Spleen (tissue), 11 donors: ENCODE results near the gene RABL6. TPM values are rescaled to one million over a fixed set of nuclear protein-coding genes. Genes with fewer than 3 reads are reported as not detected.

Experiments used
- DNase-seq: peaks from one replicate; pipeline ENCODE4 v3.0.0-alpha.2; 2020
- H3K27ac ChIP-seq, 8 donors: fragments of 200-600 bp; sonication (generic) in 7 of 8; 1 replicate in 4 of 8; 2 replicates in 4 of 8; pipeline versions ENCODE4 v1.5.0 to v1.8.0; 2016 to 2021; ENCODE audit warnings: inconsistent platforms in 4 of 8, mild to moderate bottlenecking in 4 of 8, moderate library complexity in 1 of 8
- H3K27me3 ChIP-seq, 7 donors: fragments of 200-600 bp; sonication (generic) in 6 of 7; replicated peaks in 1 of 7; 1 replicate in 4 of 7; 2 replicates in 3 of 7; pipeline versions ENCODE4 v1.5.0 to v1.8.0; 2016 to 2021; ENCODE audit warnings: inconsistent platforms in 3 of 7, mild to moderate bottlenecking in 1 of 7
- H3K36me3 ChIP-seq, 6 donors: fragments of 200-600 bp; sonication (generic) in 5 of 6; 1 replicate in 4 of 6; 2 replicates in 2 of 6; pipeline versions ENCODE4 v1.5.0 to v1.8.0; 2016 to 2021; ENCODE audit warnings: inconsistent platforms in 2 of 6
- H3K4me1 ChIP-seq, 6 donors: fragments of 200-600 bp; sonication (generic) in 5 of 6; 1 replicate in 3 of 6; 2 replicates in 3 of 6; pipeline versions ENCODE4 v1.5.0 to v1.8.0; 2016 to 2021; ENCODE audit warnings: inconsistent platforms in 3 of 6
- H3K4me3 ChIP-seq, 8 donors: fragments of 200-600 bp; sonication (generic) in 7 of 8; 1 replicate in 4 of 8; 2 replicates in 4 of 8; pipeline versions ENCODE4 v1.5.0 to v1.8.0; 2016 to 2021; ENCODE audit warnings: inconsistent platforms in 4 of 8, mild to moderate bottlenecking in 4 of 8, moderate library complexity in 2 of 8
- H3K9me3 ChIP-seq, 8 donors: fragments of 200-600 bp; sonication (generic) in 7 of 8; 1 replicate in 4 of 8; 2 replicates in 4 of 8; pipeline versions ENCODE4 v1.5.0 to v1.8.0; 2016 to 2021; ENCODE audit warnings: inconsistent platforms in 4 of 8
- CTCF ChIP-seq, 11 experiments: fragments of 200-600 bp in 7 of 11; fragments of 450-650 bp in 4 of 11; sonication (generic) in 4 of 11; IDR thresholded peaks in 8 of 11; conservative IDR thresholded peaks in 3 of 11; 1 replicate in 7 of 11; 2 replicates in 4 of 11; pipeline versions ENCODE4 v1.4.0 to v1.8.0; 2016 to 2021; ENCODE audit warnings: antibody characterized with exemption in 11 of 11, inconsistent platforms in 4 of 11, mild to moderate bottlenecking in 1 of 11
- POLR2A ChIP-seq, 3 donors: fragments of 450-650 bp; IDR thresholded peaks; one replicate each; pipeline ENCODE4 v1.5.1; 2017; ENCODE audit warnings: antibody characterized with exemption in 3 of 3, mild to moderate bottlenecking in 1 of 3
- POLR2AphosphoS5 ChIP-seq, 3 donors: sonication (generic); formaldehyde crosslinking; IDR thresholded peaks; one replicate each; pipeline ENCODE4 v1.5.1; 2017; ENCODE audit warnings: antibody characterized with exemption in 3 of 3
- WGBS, 5 donors: extraction: QIAGEN DNeasy Blood & Tissue Kit in 3 of 5; methylation state at CpG; one replicate each; pipeline versions ENCODE4 v1.1.5 to v1.1.7; 2013 to 2018; 5-methylcytosine and 5-hydroxymethylcytosine counted together
- intact Hi-C: fragments of 100-400 bp; cut with DNase I; formaldehyde crosslinking; loops from one replicate; pipeline ENCODE4 v1.15.0; 2023; ENCODE audit warnings: low total_unique reads
- polyA plus RNA-seq, 3 donors: library from polyadenylated mRNA; stranded (reverse); fragments of 200-250 nt; gene quantifications; one replicate each; pipeline ENCODE4 v1.2.1, GENCODE V29; 2013
- total RNA-seq, 7 donors: library from RNA; depleted of rRNA in 3 of 7; stranded (reverse); fragments of >200 nt in 3 of 7; fragmentation: NEBNext Ultra II Directional in 4 of 7; extraction: Animal tissue kit (Norgen Biotek cat#: 25700) in 4 of 7; gene quantifications; one replicate each; pipeline versions ENCODE4 v1.1.0 to v1.2.1, GENCODE V29; 2016 to 2021
- donor health status: healthy with polysubstance abuse.
- donor health status: DM: no; HTN: no; CAD: no; lungs with moderate emphysema.
- donor health status: DM: no; HTN: no; CAD: no.
- donor health status: Bipolar disorder and iron deficiency.
- donor health status: healthy.
- donor health status: DM: no; HTN: no; CAD: no.
- donor health status: DM: yes; HTN: yes; CAD: no.

RABL6 gene
- total and polyA plus RNA-seq, 10 donors, result 32.7 to 70.0 (median 55.7) TPM

GRCh38 chr9:136885950-136886578, 78.3 kb downstream of the RABL6 start, which contains the start of gene TRAF2:
Gene TRAF2, plus strand, starts transcription at chr9:136886516. Its CDS starts 12,225 bp downstream, at chr9:136898741.
- peaks cover 33 to 85% (median 61%) of the 10 kb centered on the region in 6 donors for H3K4me1 ChIP-seq
- intact Hi-C loops, result loop anchor here (10.0 kb wide), 1 partner anchor 59 kb away; the partner anchor contains the start of genes C8G and FBXW5
- H3K27me3 ChIP-seq, result no peaks in the 10 kb centered on the region
- WGBS, 5 donors, result 0% methylated on average over 11 to 88 of the region's 88 CpGs
- H3K36me3 ChIP-seq, result peaks cover 0 to 18% (median 10%) of the 10 kb centered on the region in 6 donors
- H3K4me3 ChIP-seq, result peak within 1 kb of the TSS; percentile 80 to 99 (median 95)
- peak; percentile 97 for DNase-seq
- H3K27ac ChIP-seq, result peak within 1 kb of the TSS; percentile 82 to 97 (median 94)
- peak in 2 of 11 experiments; percentile 37 to 41 for TF ChIP-seq CTCF (IDR thresholded peaks at IDR 0.05 in 8 of 11, conservative IDR thresholded peaks at IDR 0.05 in 3 of 11)
- TF ChIP-seq POLR2AphosphoS5 (IDR thresholded peaks at IDR 0.05), result peak; percentile 90 to 96 (median 94)
- TF ChIP-seq POLR2A (IDR thresholded peaks at IDR 0.05), result peak in 1 of 3 donors; percentile 70
- H3K9me3 ChIP-seq, result no peaks in the 10 kb centered on the region

GRCh38 chr9:136886610-136887597, 79.2 kb downstream of the RABL6 start:
- Histone ChIP-seq H3K27ac (peak overlapping the region; percentile 82 to 97 (median 94)), H3K4me1 (peaks cover 25 to 84% (median 53%) of the 10 kb centered on the region in 6 donors), H3K36me3 (peaks cover 0 to 26% (median 10%) of the 10 kb centered on the region in 6 donors), H3K4me3 (peak overlapping the region; percentile 79 to 99 (median 95)), H3K9me3 (no peaks in the 10 kb centered on the region), H3K27me3 (no peaks in the 10 kb centered on the region)
- 1 to 8% (median 2%) methylated on average over 32 to 76 of the region's 76 CpGs for WGBS, 5 donors
- no peak for DNase-seq
- TF ChIP-seq POLR2A (IDR thresholded peaks at IDR 0.05), result no peak
- TF ChIP-seq POLR2AphosphoS5 (IDR thresholded peaks at IDR 0.05), result peak in 2 of 3 donors; percentile 40 to 59
- peak in 1 of 11 experiments; percentile 9 for TF ChIP-seq CTCF (IDR thresholded peaks at IDR 0.05 in 8 of 11, conservative IDR thresholded peaks at IDR 0.05 in 3 of 11)
- intact Hi-C loops, result loop anchor here (10.0 kb wide), 1 partner anchor 58 kb away; the partner anchor contains the start of genes C8G and FBXW5

GRCh38 chr9:136888454-136888853, 80.7 kb downstream of the RABL6 start:
- H3K36me3 ChIP-seq, result peaks cover 0 to 38% (median 13%) of the 10 kb centered on the region in 6 donors
- TF ChIP-seq POLR2AphosphoS5 (IDR thresholded peaks at IDR 0.05) (no peak), CTCF (IDR thresholded peaks at IDR 0.05 in 8 of 11, conservative IDR thresholded peaks at IDR 0.05 in 3 of 11) (no peak), POLR2A (IDR thresholded peaks at IDR 0.05) (no peak)
- H3K4me3 ChIP-seq, result no peak overlapping the region
- H3K27me3 ChIP-seq, result no peaks in the 10 kb centered on the region
- peaks cover 14 to 84% (median 40%) of the 10 kb centered on the region in 6 donors for H3K4me1 ChIP-seq
- H3K27ac ChIP-seq, result no peak overlapping the region
- no peak for DNase-seq
- no peaks in the 10 kb centered on the region for H3K9me3 ChIP-seq
- intact Hi-C loops, result loop anchor here (10.0 kb wide), 1 partner anchor 56 kb away; the partner anchor contains the start of genes C8G and FBXW5
- 82 to 89% (median 84%) methylated on average over 8 of the region's 8 CpGs for WGBS, 5 donors
